Activated T-cell treated with anti-CD3 and anti-CD28 coated beads, Interleukin-2, amount 50 U/mL, for 1 hour (primary cell): ENCODE results near the gene EXO1.
"Not testable (repeated sequence)": the region's sequence is repeated elsewhere in the genome, so short reads cannot be mapped to it uniquely, and the experiment has no call there.

Source experiments
- DNase-seq: peaks from one replicate; pipeline ENCODE4 v3.0.0-alpha.2; 2020

The EXO1 gene

DNA sequence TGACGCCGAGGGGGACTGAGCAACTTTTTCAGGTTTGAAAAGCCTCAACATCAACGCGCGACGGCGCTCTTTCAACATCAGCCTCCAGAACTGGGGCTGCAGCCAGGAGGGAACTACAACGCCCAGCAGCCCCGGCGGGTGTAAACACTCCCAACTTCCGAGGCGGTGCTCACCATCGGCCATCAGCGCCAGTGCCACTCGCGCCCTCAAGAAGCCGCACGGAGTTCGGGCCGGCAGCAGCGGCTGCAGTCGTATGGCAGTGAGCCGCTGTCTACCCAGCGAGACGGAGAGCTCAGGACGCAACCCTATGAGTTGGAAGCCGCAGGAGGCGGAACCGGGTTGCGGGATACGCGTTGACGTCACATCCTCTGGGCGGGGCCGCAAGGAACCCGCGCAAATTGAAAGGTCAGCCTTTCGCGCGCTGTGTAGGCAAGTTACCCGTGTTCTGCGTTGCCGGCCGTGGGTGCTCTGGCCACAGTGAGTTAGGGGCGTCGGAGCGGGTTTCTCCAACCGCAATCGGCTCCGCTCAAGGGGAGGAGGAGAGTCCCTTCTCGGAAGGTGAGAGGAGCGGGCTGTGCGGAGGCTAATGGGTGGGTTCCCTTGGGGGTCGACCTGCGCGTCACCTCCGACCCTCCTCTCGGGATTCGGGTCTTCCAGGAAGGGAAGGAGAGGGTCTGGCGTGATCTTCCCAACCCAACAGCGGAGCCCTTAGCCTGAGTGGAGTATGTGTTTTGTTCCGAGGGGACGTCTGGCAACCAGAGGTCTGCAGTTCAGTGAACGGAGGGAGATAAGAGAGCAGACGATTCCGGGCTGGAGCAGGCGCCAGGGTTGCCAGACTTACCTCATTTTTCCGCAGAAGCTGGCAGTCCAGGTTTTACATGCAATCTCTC lies at the start of gene EXO1:
EXO1 (plus strand) TSS at position 409 of the 890 bp plus-strand sequence. CDS start 2,222 bp downstream, outside the sequence.
- DNase-seq: peak; percentile 91

DNA sequence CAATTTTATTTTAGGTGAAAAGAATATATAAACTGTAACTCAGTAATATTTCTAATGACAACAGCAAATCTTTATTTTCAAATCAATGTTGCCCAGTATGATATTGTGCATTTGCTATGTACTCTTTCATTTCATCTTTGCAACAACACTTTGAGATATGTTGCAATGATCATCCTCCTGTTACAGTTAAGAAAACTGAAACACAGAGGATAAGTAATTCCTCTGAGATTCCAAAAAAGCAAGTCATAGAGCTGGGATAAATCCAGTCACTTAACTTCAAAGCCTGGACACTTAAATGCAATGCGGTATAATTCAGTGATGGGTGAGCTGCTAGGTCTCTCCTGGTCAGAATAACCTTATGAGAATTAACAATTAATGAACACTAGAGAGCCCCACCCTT lies 48.6 kb upstream of the EXO1 start:
- DNase-seq: no peak

DNA sequence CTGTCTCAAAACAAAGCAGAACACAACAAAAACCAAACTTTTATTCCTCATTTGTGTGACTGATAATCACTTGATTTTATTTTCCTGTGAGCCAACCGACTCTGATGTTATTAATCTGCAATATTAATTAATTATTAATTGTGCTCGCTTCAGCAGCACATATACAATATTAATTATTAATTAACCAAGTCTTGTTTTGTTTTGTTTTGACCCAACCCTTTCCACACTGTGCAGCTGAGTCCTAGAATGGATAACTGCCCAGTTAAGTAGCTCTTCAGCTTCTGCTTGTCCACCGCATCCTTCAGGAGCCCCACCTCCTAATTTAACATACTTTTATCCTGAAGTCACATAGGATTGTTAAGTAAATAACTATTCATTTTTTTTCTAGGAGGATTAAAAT lies 47.4 kb upstream of the EXO1 start:
- DNase-seq: no peak

DNA sequence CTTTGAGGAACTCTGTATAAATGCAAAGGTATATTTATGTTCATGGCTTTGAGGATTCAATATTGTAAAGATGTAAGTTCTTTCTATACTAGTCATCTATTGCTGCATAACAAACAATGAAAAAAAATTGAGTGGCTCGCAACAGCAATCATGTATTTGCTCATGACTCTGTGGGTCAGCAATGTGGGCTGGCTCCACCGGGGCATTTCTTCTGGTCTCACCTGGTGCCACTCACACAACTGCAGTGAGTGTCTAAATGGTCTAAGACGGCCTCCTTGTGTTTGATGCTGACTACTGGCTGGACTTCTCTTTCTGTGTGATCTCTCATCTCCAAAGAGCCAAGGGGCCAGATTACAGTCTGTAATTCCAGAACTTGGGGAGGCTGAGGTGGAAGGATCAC lies 45.1 kb upstream of the EXO1 start:
- no peak for DNase-seq

DNA sequence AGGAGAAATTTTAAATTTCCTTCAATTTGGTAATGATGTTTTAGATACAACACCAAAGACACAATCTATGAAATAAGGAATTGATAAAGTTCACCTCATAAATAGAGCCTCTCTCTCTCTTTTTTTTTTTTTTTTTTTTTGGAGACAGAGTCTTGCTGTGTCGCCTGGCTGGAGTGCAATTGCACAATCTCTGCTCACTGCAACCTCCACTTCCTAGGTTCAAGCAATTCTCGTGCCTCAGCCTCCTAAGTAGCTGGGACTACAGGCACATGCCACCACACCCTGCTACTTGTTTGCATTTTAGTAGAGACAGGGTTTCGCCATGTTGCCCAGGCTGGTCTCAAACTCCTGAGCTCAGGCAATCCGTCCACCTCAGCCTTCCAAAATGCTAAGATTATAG lies 43.3 kb upstream of the EXO1 start:
- DNase-seq: not testable (repeated sequence)

DNA sequence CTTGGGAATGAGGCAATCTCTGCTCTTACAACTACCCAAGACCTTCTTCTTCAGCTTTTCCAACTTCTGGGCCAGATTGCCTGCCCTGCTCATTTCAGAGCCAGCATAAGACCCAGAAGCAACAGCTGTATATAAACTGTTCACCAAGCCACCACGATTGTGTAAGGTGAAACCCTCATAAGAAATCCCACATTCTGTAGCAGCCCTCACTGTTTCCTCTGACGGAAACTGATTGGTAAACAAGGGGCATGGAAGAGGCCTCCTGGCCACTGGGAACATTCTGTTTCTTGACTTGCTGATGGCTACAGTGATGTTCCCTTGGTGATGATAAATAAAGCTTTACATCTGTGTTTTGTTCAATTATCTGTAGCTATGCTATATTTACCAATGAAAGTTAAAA lies 39.7 kb upstream of the EXO1 start:
- DNase-seq: no peak

DNA sequence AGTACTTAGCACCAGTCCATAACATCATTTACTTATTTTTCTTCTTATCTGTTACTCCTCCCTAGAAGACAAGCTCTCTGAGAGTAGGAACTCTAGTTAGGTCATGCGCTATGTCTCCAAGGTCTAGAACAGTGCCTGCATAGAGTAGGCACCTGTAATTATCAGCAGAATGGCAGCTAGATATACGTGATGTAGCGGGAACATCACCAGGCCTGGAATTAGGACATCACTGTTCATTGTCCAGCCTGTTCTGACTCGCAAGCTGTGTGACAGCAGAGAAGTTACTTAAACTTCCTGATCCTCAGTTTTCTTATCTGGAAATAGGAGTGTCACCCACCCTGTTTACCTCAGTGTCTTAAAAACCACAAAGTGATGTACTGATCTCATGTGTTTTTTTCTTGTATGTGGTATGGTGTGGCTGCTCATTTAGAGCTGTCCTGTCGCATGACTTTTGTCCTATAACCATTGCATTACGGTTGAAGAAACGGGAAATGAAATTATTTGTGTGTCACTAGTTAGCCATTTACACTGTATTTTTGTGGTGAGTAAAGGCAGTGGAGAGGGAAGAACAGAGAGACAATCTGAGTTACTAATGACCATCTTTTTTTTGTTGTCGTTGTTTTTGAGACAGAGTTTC lies 37.1 kb upstream of the EXO1 start:
- DNase-seq: no peak

DNA sequence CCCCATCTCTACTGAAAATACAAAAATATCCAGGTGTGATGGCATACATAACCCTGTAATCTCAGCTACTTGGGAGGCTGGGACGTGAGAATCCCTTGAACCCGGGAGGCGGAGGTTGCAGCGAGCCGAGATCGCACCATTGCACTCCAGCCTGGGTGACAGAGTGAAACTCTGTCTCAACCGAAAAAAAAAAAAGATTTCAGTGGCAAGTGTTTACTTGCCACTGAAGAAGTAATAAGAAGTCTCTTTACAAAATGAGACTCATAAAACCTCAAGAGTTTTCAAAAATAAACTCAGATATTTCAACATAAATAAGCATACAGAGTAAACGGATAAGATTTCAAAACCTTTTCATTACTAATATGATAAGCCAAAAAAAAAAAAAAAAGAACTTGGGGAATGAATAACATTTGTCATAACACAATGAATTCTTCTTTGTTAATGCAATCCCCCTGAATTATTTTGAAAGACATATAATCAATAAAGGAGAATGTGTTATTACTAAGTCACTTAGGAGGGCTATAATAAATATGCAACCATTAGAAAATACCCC lies 34.2 kb upstream of the EXO1 start:
- no peak for DNase-seq

DNA sequence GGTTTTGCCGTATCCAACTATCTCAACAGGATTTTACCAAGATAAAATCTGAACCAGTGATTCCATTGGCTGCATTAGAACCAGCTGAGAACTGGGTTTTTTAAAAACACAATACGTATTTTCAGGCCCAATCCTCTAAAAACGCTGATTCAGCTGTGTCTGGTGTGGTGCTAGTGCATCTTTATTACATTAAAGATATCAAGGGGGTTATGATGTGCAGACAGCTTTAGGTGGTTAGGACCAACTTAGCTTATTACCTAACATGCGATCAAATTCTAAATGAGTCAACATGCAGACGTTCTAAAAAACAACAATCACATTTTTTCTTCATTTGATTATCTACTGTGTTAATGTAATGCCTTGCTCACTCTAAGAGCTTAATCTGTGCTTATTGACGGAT lies 32.0 kb upstream of the EXO1 start:
- no peak for DNase-seq

DNA sequence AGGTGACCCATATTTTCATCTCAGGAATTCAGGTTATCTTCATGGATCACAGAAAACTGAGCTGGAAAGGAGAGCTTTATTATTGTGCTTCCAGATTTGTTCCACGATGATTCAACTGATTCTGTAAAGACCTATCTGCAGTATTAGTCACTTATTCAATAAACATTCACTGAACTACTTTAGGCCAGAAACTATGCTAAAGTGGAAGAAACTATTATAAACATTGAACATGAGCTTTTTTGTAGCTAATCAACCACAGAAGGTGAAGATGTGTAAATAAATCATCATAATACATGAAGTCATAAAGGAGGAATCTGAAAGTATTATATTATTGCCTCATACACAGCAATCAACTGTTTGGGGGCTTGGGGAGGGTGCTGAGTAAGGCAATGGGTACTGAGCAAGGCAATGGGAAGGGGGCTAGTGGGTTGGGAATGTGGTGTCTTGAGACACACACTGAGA lies 30.6 kb upstream of the EXO1 start:
- no peak for DNase-seq

DNA sequence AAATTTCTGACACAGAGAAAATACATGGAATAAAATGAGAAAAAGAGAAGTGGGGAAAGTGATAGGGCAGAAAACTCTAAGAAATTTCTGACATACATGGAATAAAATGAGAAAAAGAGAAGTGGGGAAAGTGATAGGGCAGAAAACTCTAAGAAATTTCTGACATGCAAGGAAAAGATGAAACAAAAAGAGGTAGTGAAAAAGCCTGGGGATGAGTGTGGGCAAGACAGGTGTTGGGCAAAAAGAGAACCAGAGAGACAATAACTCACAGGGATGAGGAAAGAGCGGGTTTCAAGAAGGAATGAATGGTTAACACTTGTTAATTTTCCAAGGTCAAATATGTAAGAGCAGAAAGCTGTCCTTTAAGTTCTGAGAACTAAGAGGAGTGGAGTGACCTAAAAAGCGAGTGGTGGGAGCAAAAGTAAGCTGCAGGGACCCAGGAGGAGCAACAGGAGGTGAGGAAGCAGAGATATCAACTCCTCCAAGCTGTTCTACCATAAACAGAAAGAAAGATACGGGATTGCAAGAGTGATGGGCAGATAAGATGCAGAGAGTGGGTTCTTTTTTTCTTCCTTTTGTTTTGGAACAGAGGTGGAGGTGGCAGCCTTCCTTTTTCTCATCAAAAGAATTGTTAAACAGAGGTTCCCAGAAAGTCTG lies 29.9 kb upstream of the EXO1 start:
- no peak for DNase-seq

DNA sequence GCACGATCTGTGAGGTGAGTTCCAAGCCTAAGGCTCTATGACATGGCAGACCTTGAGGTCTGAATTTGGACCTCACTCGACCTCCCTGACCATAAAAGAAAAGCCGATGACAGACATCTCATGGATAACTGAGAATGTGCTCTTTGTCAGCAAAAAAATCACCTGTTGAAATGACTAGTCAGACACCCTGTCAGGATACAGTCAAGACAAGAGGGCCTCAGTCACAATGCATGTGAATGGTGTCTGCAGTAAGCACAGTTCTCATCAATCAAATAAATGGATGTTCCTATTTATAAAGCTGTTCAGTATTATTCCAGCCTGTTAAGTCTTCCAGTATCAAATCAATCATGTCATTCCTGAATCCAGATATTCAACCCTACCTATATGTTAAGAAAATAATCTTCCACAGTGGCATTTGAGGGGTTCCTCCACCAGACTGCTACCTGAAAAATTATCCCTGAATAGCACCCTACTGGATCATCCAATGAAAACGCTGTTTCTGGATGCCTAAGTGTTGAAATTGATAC lies 28.6 kb upstream of the EXO1 start:
- DNase-seq: no peak

DNA sequence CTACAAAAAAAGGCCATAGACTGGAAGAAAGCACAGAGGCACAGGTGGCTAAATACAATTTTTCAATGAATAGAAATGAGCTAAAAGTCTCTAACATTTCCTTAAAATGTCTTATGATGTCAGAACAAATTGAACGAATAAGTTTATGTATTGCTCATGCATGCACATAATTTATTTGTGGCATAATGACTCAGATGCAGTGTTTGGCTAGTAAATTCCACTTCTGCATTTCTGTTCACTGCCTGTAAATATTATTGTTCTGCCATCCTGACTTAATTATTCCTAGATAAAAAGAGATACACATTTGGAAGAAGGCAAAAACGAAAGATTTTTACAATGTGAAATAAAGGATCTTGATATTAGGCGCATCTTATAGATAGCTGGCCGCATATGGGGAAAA lies 26.6 kb upstream of the EXO1 start:
- DNase-seq: no peak

DNA sequence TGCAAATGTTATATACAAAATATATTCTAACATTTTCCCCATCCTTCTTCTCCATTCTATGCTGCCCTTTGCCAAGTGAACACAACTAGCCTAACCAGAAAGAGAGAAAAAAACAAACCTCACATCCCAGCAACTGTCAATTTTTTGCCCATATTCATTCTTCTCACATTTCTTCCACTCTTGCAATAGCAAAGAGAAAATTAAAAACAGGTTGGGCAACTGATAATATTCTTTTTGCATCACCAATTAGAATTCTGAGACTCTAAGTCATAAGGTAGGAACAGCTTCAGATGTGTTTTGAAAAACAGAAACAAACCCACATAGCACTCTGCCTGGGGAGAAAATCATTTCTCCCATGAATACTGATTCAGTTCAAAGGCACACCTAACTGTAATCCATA lies 25.2 kb upstream of the EXO1 start:
- DNase-seq: no peak

DNA sequence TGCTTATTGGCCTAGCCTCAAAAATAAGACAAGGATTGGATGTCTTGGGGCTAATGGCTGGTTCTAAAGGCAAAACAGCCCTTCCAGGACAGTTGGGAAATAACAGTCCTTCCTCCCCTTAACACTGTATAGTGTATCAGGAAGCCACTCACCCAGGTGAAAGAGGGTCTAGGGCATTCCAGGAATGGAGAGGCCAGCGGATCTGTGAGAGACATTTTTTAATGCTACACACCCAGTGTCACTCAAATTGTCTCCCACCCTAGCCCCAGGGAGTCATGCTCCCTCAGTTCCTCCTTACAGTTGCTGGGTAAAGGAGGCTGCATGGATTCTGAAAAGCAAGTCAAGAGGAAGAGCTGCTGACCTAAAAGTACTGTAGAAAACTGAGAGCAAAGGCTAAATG lies 24.1 kb upstream of the EXO1 start:
- no peak for DNase-seq

DNA sequence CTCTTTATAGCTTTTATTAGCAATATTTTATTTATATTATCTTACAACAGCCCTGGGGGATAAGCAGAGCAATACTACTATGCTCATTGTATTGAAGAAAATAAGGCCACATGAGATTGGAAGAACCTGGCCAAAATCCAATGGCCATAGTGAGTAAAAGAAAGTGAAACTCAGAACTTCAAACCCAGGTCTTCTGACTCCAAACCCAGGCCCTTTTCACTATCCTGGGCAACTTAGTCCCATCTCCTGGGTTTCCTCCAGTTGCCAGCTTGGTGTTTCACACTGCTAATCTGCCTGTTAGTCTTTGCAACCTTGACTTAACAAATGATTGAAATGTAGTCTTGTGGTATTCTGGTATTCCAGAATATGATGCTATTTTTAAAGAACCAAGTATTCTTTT lies 22.4 kb upstream of the EXO1 start:
- no peak for DNase-seq

DNA sequence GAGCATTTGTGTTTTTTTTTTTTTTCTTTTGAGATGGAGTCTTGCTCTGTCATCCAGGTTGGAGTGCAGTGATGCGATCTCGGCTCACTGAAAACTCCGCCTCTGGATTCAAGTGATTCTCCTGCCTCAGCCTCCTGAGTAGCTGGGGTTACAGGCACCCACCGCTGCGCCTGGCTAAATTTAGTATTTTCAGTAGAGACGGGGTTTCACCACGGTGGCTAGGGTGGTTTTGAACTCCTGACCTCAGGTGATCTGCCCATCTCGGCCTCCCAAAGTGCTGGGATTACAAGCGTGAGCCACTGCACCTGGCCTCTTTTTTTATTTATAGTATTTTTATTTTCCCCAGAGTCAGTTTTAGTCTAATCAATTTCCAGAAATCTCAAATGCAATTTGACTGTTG lies 21.4 kb upstream of the EXO1 start:
- not testable (repeated sequence) for DNase-seq

DNA sequence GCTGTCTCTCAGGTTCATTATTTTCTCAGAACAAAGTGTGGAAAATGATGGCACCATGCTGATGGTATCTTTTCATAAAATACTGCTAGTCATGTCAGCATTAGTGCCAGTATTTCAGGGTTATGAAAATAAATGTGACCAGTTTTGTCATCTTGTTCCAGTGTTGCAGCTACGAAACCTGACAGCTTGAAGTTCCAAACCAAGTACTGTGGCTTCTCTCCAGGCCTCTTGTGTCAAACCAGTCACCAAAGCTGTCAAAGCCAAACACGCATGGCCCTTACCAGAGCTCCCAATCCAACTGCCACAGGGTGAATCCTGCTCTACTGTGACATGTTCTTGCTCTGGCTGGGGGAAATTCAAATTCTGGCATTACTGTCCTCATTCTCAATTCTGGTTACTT lies 20.7 kb upstream of the EXO1 start:
- no peak for DNase-seq

DNA sequence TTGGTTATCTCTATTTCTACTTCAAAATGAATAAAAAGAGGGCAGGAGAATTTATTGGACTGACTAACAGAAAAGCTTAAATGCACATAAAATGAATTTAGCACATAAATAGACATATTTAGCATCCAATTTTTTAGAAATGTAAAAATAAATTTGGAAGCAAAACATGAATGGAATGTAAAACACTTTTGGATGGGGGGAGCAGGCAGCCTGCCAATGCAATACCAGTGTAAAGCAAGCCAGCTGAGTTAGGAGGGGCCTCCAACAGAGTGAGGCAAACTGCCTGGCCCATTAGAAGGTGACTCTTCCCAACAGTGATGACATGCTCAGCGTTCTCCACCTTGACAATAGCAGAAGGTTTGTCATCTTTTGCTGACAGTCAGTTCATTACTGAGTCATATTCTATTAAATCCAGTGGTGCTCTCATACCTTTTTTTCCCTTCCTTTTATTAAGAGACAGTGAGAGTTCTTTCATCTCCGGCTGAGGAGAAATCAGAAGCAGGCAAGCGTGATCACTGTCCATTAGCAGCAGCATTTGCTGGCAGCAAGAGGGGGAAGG lies 19.5 kb upstream of the EXO1 start:
- DNase-seq: no peak

DNA sequence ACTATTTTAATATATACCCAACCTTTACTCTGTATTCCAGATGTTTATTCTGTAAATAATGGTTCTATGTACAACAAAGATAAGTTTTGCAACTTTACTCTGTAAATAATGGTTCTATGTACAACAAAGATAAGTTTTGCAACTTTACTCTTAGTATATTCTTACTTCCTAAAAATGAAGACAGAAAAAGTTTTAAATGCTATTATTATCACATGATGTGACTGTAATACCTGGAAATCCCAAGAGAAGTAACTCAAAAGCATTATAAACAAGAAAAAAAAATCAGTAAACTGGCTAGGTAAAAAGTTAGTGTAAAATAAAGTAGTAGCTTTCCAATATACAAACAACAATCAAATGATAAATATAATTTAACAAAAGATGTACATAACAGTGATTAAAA lies 18.5 kb upstream of the EXO1 start:
- no peak for DNase-seq

DNA sequence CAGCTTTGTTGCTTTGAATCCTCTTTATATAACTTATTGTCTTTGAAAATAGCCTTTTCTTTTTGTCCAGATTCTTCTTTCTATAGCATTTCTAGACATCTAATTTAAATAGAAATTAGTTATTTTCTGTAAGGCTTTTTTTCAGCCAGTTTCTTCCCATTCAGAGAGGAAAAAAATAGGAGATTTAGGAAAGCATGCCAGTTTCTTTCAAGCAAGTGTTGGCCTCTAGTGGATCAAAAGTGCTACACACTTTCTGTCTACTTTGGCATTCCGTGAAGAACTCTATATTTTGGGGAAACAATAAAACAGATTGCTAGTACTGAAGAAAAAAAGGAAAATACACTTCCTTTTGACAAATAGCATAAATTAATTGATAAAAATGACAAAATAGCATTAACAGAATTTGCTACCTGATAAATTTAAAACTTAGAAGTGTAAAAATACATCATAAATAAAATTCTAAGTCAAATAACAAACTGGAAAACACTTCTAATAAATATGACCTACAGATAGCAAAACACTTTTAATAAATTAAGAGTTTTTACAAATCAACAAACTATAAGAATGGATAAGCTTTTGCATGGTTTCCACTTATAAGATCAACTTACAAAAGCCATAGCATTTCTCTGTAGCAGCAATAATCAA lies 13.1 kb upstream of the EXO1 start:
- no peak for DNase-seq

DNA sequence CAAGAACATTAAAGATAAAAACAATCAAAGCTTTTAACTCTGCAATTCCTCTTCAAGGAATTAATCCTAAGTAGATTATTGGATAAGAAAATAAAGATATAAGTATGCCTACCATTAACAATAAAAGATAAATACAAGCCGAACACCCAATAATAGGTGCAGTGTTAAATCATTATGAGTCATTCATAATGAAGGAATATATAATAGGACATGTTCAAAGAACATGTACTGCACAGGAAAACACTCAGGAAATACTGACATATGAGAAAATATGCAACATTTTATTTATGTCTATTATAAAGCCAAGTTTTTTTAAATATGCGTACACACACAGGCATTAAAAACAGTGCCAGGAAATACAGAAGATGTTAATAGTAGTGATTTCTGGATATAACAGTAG lies 11.1 kb upstream of the EXO1 start:
- no peak for DNase-seq

DNA sequence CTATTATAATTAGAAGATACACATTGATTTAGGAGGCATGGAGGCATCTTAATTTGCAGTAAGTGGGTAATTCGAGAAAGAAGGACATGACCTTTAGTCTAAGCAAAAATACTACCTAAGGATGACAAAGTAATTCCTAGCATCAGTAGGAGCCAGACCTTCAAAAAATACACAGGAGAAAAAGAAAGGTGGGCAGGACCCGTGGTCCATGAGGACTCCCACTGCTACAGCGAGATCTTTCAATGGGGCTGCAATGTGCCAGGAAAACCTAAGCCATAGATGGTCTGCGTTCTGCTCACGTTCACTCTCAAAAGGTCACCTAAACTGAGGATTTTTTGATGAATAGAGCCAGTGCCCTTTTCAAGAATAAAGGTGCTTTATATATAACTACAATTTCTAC lies 10.6 kb upstream of the EXO1 start:
- DNase-seq: no peak
